Stimulated activated CD8-positive, alpha-beta memory T cell treated with anti-CD3 and anti-CD28 coated beads, Interleukin-4, amount 100 ng/mL, for 1 hour (primary cell): ENCODE results near the gene DMBT1.
"Not testable (repeated sequence)": the region's sequence is repeated elsewhere in the genome, so short reads cannot be mapped to it uniquely, and the experiment has no call there.

ENCODE experiments used
- DNase-seq, 2 donors: peaks; one replicate each; pipeline ENCODE4 v3.0.0-alpha.2; 2020; ENCODE audit warnings: low read depth in 2 of 2, low spot score in 1 of 2

Gene DMBT1

DNA sequence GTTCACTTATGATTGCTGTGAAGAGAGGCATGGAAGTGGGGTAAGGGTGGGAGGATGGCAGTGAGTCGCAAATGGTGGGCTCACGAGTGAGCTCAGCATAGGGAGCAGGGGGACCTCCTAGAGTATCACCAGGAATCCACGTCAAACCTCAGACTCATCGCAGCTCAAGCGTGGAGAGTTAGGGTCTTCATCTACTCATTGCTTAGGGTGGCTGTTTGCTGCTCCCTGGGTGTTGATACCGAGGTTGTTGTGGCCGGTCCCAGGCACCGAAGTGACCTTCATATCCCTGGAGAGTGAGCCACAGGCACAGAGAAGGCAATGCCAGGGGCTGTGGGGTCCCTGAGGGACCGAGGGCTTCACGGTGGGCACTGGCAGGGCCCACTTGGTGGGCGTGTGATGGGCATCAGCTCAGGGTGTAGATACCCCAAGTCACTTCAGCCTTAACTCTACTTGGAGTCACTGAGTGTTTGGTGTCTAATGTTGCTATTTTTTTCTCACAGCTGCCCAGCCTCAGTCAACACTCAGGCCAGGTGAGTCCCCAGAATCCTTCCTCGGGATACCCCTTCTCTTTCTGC, 16.8 kb downstream of the DMBT1 start:
- no peak for DNase-seq

DNA sequence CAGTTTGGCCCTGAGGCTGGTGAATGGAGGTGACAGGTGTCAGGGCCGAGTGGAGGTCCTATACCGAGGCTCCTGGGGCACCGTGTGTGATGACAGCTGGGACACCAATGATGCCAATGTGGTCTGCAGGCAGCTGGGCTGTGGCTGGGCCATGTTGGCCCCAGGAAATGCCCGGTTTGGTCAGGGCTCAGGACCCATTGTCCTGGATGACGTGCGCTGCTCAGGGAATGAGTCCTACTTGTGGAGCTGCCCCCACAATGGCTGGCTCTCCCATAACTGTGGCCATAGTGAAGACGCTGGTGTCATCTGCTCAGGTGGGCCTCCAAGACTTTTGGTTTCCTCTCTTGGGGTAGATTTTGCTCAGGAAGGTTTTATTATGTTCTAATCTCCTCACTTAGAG, 25.5 kb downstream of the DMBT1 start:
- not testable (repeated sequence) for DNase-seq

DNA sequence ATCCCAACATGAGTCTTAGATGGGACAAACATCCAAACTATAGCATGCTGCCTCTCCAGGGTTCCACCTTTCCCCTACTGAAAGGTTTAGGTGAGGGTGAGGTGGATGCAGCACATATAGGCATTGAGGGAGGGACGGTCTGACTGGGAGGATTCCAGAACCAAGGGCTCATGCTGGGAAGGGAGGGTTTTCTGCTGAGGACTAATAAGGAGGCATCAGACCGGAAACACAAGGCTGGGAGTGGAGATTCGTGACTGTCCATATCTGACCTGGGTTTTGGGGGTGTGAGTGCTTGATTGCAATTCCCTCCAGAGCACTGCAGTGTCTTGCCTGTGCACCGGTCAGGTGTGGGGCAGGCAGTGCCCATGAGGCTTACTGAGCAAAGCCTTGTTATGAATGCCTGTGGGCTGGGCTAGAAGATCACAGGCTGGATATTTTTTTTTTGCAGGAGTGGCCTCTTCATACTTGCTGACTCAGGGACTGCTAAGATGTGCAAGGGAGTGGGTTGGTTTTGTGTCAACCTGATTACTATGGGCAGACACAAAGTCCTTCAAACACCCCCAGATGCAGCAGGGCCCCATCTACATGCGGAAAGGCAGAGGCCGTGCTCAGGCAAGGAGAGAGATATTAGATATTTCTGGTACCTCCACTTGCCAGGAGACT, 26.7 kb downstream of the DMBT1 start:
- DNase-seq, result no peak

DNA sequence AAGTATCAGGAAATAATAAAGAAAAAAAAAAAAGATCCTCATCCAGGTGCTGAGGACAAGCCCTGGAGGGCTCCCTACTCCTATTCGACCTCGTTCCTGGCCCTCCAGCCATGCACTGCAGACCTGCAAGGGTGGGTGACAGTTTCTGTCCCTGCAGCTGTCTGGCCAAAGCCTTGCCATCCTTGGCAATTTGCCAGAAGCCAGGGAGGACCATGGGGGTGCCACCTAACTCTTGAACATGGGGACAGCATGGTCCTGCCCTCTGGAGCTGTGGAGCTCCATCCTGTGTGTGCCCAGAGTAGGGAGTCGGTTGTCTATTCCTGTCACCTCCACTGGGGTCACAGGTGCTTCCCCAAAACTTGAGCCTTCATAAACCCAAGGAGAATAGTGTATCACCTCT, 27.8 kb downstream of the DMBT1 start:
- DNase-seq, result no peak

DNA sequence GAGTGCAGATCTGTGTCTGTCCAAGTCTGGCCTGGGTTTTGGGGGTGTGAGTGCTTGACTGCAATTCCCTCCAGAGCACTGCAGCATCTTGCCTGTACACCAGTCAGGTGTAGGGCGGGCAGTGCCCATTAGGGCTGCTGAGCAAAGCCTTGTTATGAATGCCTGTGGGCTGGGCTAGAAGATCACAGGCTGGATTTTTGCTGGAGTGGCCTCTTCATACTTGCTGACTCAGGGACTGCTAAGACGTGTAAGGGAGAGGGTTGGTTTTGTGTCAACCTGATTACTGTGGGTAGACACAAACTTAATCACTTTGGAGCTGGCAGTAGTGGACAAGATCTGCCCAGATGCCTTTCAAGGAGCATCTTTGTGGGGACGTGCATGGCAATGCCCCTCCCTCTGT, 29.6 kb downstream of the DMBT1 start:
- no peak for DNase-seq

DNA sequence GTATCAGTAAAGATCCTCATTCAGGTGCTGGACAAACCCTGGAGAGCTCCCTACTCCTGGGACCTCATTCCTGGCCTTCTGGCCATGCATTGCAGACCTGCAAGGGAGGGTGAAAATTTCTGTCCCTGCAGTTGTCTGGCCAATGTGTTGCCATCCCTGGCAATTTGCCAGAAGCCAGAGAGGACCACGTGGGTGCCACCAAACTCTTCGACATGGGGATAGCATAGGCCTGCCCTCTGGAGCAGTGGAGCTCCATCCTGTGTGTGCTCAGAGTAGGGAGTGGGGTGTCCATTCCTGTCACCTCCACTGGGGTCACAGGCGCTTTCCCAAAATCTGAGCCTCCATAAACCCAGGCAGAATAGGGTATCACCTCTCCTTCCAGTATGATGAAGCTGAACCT, 31.2 kb downstream of the DMBT1 start:
- DNase-seq, result no peak

DNA sequence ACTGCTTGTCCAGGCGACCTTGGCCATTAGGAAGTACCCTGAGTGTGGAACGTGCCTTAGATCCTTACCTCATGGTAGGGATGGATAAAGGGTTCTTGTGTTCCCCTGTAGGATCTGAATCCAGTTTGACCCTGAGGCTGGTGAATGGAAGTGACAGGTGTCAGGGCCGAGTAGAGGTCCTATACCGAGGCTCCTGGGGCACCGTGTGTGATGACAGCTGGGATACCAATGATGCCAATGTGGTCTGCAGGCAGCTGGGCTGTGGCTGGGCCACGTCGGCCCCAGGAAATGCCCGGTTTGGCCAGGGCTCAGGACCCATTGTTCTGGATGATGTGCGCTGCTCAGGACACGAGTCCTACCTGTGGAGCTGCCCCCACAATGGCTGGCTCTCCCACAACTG, 31.6 kb downstream of the DMBT1 start:
- no peak for DNase-seq

DNA sequence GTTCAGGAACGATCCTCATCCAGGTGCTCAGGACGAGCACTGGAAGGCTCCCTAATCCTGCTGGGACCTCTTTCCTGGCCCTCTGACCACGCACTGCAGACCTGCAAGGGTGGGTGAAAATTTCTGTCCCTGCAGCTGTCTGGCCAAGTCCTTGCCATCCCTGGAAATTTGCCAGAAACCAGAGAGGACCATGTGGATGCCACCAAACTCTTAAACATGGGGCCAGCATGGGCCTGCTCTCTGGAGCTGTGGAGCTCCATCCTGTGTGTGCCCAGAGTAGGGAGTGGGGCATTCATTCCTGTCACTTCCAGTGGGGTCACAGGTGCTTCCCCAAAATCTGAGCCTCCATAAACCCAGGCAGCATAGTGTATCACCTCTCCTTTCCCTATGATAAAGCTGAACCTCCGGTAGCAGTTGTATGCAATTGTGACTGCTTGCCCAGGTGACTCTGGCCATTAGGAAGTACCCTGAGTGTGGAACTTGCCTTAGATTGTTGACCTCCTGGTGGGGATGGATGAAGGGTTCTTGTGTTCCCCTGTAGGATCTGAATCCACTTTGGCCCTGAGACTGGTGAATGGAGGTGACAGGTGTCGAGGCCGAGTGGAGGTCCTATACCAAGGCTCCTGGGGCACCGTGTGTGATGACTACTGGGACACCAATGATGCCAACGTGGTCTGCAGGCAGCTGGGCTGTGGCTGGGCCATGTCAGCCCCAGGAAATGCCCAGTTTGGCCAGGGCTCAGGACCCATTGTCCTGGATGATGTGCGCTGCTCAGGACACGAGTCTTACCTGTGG, 57.1 kb downstream of the DMBT1 start:
- DNase-seq, result no peak

DNA sequence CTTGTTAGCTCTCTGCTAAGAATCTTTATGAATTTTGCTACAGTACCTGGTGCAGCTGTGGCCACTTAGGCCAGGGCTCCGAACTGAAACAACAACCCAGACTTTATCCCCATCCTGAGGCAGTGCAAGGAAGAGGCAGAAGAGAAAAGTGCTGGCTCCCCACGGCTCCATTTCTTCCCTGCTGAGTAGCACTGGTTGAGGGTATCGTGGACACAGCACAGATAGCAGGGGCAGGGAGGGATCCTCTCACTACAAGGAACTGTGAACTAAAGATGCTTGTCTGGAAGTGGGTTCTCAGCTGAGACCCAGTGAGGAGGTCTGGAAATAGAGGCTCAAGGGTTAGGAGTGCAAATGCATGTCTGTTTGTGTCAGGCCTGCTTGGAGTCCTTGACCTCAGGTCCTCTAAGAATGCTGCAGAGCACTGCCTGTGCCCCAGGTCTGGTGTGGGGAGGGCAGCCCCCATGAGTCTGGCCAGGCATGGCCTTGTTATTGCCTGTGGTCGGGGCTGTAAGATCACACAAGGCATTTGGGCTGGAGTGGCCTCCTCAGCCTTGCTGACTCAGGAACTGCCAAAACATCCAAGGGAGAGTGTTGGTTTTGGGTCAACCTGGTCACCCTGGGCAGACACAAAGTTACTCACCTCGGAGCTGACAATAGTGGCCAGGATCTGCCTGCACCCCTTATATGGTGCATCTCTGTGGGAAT, 58.1 kb downstream of the DMBT1 start:
- DNase-seq, result no peak

DNA sequence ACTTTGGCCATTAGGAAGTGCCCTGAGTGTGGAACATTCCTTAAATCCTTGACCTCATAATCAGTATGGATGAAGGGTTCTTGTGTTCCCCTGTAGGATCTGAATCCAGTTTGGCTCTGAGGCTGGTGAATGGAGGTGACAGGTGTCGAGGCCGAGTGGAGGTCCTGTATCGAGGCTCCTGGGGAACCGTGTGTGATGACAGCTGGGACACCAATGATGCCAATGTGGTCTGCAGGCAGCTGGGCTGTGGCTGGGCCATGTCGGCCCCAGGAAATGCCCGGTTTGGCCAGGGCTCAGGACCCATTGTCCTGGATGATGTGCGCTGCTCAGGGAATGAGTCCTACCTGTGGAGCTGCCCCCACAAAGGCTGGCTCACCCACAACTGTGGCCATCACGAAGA, 60.4 kb downstream of the DMBT1 start:
- not testable (repeated sequence) for DNase-seq

DNA sequence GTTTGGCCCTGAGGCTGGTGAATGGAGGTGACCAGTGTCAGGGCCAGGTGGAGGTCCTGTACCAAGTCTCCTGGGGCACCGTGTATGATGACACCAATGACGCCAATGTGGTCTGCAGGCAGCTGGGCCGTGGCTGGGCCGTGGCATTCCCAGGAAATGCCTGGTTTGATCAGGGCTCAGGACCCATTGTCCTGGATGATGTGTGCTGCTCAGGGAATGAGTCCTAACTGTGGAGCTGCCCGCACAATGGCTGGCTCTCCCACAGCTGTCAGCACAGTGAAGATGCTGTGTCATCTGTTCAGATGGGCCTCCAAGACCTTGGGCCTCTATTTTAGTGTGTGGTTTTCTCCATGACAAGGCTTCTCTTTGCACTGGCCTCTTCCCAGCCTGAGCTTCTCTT, 64.0 kb downstream of the DMBT1 start:
- no peak for DNase-seq

DNA sequence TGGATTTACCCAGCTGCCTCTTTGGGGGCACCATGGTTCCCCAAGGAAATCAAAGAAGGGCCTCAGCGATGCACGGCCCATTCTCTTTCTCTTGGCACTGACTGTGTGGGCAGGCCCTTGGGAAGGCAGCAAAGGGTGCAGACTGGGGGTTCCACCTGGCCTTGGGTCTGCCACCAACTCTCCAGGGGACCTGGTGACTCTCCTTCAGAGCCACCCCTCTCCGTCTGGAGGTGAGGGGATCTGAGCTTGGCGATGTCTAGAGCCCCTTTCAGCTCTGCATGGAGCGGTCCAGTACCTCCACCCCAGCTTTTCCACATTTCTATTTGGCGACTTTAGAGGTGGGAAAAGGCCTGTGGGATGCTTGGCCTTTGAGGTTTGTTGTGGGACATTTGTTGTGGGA, 70.0 kb downstream of the DMBT1 start:
- no peak for DNase-seq

DNA sequence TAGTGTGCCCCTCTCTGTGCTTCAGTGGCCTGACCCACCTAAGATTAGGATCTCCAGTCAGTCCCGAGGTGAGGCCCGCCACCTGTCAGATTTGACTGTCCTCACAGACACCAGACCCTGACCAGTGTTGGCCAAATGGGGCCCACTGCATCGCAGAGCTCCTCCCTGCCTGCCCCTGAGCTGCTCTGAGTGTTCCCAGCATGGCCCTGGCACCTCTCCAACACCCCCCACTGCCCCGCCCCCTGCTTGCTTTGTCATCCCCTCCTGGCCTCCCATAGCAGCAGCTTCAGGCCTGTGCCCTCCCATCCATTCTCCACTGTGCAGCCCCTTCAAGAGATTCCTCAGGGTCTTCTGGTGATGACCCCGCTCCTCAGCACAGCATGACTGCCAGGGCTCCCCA, 71.5 kb downstream of the DMBT1 start:
- DNase-seq, result no peak

DNA sequence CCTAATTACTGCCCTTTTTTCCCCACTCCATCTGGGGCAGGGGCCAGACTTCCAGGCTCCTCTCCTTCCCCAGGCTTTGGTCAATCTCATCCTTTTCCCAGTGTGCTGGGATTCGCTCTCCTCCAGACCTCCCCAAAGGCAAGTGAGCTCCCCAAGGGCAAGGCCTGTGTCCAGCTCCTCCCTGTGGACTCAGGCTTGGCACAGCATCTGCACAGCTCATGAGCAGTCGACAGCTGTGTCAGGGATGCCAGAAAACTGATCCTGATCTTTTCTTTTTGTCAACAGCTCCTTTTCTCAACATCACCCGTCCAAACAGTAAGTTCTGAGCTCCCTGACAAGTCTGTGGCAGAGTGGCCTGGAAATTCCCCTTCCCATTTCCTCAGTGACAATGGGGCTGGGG, 72.0 kb downstream of the DMBT1 start:
- no peak for DNase-seq

DNA sequence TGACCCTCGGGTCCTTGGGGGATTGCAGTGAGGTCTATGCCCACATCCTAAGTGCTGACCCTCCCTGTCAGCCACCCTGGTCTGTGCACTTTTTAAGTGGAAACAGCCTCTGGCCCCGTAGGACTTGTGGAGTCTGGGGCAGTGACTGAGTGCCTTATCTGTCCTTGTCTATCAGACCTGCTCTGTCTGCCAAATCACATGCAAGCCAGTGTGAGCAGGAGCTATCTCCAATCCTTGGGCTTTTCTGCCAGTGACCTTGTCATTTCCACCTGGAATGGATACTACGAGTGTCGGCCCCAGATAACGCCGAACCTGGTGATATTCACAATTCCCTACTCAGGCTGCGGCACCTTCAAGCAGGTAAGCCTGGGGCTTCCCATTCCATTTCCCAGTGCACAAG, 76.4 kb downstream of the DMBT1 start:
- DNase-seq, result no peak

DNA sequence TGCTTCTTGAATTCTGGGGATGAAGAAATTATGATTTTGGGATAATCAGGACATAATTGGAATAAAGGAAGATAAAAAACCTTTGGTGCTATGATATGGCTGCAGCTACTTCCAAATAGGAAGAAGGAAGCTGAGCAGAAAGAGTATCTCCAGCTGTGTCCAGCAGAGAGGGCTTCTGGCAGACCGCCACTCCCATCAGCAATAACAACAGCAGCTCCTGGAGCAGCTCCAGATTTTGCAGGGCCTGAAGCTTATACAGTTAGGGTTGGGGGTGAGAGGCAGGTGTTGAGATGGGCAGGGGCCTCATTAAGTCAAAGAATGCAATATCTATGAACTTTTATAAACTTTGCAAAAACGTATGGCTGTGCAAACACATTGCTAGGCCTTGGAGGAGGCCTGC, 76.8 kb downstream of the DMBT1 start:
- DNase-seq, result no peak

DNA sequence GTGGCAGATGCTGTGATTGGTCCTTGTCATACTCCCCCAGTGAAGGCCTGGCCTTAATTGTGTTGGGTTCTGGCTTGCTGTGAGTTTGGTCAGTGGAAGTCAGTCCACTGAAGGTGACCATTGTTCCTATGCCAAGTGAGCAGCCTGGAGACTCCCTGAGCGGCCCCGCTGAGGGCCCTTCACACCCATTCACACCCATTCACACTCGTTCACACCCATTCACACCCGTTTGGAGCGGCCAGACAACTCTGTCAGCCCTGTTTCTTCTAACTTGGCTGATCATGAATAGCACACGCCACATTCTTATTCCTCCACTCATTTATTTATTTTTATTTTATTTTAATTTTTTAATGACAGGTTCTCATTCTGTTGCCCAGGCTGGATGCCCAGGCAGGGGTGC, 77.6 kb downstream of the DMBT1 start:
- no peak for DNase-seq

DNA sequence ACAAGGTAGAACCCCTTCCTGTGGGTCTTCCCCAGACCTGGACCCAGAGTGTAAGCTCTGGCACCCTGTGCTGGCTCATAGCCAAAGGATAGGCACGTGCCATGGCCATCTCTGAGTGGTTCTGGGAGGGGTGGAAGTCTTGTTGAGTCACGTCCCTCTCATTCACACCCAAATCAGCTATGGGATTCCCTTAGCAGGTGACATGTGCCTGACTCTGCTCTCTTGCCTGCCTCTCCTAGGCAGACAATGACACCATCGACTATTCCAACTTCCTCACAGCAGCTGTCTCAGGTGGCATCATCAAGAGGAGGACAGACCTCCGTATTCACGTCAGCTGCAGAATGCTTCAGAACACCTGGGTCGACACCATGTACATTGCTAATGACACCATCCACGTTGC, 79.2 kb downstream of the DMBT1 start:
- DNase-seq, result no peak

DNA sequence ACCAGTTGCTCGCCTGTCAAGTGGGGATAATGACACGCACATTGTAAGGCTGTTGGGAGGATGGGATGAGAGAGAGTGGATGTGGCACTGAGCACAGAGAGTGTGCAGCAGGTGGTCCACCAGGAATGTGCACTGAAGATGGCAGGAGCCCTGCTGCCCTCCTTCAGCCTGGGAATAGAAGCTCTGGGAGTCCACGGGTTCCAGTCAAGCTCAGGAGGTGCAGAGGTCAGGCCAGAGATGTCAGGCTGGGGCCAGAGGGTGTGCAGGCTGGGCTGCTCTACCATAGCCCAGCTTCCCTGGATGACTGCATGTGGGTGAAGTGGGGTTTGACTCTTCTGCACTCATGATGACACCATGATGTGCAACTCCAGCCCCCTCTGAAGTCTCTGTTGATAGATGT, 80.4 kb downstream of the DMBT1 start:
- DNase-seq, result no peak

DNA sequence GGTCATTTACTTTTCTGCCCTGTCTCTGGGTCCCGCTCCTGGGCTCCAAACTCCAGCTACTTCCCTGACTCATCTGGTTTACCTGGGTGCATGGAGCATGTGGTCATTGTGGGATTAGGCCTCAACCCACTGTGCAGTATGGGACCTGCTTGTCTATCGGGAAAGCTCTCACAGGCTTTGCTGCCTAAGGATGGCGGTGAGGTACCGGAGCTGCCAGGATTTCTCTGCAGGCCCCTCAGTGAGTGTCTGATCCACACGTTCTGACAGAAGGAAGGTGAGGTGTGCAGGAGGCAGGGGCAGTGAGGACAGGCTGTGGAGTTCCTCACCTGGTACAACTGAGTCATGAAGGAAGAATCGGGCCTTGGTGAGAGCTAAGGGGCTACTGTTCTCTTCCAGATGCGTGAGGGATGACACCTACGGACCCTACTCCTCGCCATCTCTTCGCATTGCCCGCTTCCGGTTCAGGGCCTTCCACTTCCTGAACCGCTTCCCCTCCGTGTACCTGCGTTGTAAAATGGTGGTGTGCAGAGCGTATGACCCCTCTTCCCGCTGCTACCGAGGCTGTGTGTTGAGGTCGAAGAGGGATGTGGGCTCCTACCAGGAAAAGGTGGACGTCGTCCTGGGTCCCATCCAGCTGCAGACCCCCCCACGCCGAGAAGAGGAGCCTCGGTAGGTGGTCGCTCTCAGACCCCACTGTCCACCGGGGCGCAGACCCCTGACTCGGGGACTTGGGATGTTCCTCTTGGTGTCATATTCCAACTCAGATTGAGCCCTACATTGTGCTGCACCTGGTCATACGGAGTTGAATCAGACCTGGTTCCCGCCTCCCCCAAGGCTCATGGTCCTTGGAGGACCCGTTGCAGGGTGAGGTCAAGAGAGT, 82.4 kb downstream of the DMBT1 start:
- DNase-seq, result no peak

DNA sequence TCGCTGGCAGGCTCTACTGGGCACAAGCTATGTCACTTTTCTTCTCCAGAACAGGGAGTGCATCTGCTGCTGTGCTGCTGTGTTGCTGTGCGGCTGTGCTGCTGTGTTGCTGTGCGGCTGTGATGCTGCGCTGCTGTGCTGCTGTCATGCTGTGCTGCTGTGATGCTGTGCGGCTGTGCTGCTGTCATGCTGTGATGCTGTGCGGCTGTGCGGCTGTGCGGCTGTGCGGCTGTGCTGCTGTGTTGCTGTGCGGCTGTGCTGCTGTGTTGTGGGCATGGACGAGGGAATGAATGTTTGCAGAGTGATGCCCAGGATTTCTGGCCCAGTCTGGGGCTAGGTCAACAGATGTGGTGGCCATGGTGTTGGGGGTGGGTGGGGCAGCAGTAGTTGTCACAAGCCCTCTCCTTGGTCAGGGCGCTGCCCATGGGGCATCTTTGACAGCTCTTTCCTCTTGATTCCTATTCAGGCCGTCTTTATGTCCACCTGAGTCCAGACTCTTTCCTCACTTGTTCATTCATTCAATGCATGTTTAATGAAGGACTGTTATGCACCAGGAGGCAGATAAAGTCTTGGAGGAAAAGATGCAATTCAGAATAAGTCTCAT, 83.5 kb downstream of the DMBT1 start:
- no peak for DNase-seq
